BLaER1 treated with 17β-estradiol and CSF1 and Interleukin-3, amounts not matched to agents 10 nM and 100 nM (cell line): Measurements from ENCODE around the gene INAFM2.

ENCODE experiments used
- H3K27ac ChIP-seq, 11 experiments: shearing (Covaris generic); formaldehyde crosslinking; 2 replicates each; pipeline ENCODE4 v1.8.1; 2022
- H3K27me3 ChIP-seq, 11 experiments: shearing (Covaris generic); formaldehyde crosslinking; 2 replicates each; pipeline ENCODE4 v1.8.1; 2022
- H3K36me3 ChIP-seq, 11 experiments: shearing (Covaris generic); formaldehyde crosslinking; 2 replicates each; pipeline ENCODE4 v1.8.1; 2022
- H3K4me1 ChIP-seq, 10 experiments: shearing (Covaris generic); formaldehyde crosslinking; 2 replicates each; pipeline ENCODE4 v1.8.1; 2022
- H3K4me2 ChIP-seq, 11 experiments: shearing (Covaris generic); formaldehyde crosslinking; 2 replicates each; pipeline ENCODE4 v1.8.1; 2022
- H3K4me3 ChIP-seq, 10 experiments: shearing (Covaris generic); formaldehyde crosslinking; 2 replicates each; pipeline ENCODE4 v1.8.1; 2022
- H3K9ac ChIP-seq, 11 experiments: shearing (Covaris generic); formaldehyde crosslinking; 2 replicates each; pipeline ENCODE4 v1.8.1; 2022
- H3K9me3 ChIP-seq, 11 experiments: shearing (Covaris generic); formaldehyde crosslinking; replicated peaks in 1 of 11; 2 replicates each; pipeline ENCODE4 v1.8.1; 2022
- H4K20me1 ChIP-seq, 11 experiments: shearing (Covaris generic); formaldehyde crosslinking; 2 replicates each; pipeline ENCODE4 v1.8.1; 2022
- Cebpa-rat ChIP-seq, 11 experiments: shearing (Covaris generic); IDR thresholded peaks; 2 replicates each; pipeline ENCODE4 v1.8.1; 2022

Gene INAFM2

DNA sequence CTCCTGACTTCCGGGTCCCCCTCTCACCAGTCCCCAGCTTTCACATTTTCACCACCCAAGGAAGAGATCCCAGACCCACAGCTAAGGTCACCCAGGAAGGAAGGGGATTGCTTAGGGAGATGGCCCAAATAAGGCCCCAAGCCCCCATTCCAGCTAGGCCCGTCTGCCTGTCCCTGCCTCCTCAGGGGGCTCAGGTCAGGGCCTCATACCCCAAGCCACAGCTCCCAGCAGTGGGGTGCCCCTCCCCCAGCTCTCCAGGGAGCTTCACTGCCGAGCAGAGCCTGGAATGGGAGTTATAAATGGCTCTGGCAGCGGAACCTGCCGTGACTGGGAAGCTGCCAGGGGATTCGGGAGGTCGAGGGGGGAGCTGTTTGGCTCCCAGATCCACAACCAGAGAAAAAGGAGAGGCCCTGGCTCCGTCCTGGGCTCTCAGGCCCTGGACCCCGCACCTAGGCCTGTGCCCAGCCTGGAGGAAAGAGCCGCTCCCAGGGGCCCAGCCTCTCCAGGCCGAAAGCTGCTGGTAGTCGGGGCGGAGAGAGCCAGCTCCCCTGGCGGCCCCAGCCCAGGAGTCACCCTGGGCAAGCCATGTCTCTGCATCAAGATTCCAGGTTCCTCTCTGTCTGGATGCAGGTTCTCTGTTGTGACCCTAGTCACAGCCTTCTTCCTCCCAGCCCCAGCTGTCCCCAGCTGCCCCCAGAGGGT lies 16.7 kb downstream of the INAFM2 start:
- Histone ChIP-seq H3K27me3 (no peaks in the 10 kb centered on the region), H3K36me3 (peaks cover 0 to 18% (median 0%) of the 10 kb centered on the region in 11 experiments; a peak in 1 of 22 replicates), H3K9me3 (no peaks in the 10 kb centered on the region), H3K9ac (peak overlapping the region; percentile 61 to 89 (median 76)), H3K4me3 (peak overlapping the region; percentile 17 to 64 (median 48); a peak in 16 of 20 replicates), H4K20me1 (no peaks in the 10 kb centered on the region), H3K27ac (peak overlapping the region; percentile 51 to 92 (median 75)), H3K4me1 (peaks cover 86 to 100% (median 96%) of the 10 kb centered on the region in 10 experiments), H3K4me2 (peak overlapping the region; percentile 82 to 98 (median 95))
- no peak for TF ChIP-seq Cebpa-rat (IDR thresholded peaks at IDR 0.05)

DNA sequence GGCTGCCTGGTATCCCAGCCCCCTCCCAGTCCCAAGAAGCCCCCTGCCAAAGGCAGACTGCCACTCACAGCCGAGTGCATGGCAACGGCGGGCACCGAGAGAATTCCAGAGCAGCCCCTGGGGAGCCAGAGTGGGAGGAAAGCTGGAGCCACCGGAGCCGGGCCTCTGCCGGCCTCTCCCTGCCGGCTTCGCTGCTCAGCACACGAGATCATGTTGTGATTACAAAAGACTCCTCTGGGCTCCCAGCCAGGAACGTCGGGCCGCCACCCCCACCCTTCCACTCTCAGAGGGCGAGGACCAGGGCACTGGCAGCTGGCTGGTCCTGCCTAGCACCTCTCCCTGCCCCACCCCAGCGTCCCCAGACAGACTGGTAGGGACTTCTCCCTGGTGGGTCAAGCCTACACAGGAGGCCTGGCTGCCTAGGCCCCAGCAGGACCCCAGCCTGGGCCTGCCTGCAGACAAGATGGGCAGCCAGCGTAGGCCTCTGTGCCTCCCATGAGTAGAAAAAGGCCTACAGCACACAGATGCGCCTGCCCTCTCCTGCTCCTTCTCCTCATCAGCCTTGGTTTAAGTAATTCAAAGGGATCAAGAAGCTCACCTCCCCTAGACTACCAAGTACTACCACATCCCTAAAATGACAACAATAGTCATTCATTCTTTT lies 17.4 kb downstream of the INAFM2 start, which contains the start of gene CCDC9B:
Gene CCDC9B (minus strand): TSS at position 200 of the 661 bp plus-strand sequence. CDS start 120 bp downstream, at position 80.
- no peak for TF ChIP-seq Cebpa-rat (IDR thresholded peaks at IDR 0.05)
- H3K9ac ChIP-seq: peak within 1 kb of the TSS; percentile 61 to 89 (median 76)
- H3K9me3 ChIP-seq: no peaks in the 10 kb centered on the region
- peak within 1 kb of the TSS; percentile 51 to 92 (median 75) for H3K27ac ChIP-seq
- H3K4me3 ChIP-seq: peak within 1 kb of the TSS; percentile 17 to 64 (median 48); a peak in 16 of 20 replicates
- H3K27me3 ChIP-seq: no peaks in the 10 kb centered on the region
- H3K4me2 ChIP-seq: peak within 1 kb of the TSS; percentile 82 to 98 (median 95)
- H3K36me3 ChIP-seq: peaks cover 0 to 11% (median 0%) of the 10 kb centered on the region in 11 experiments; a peak in 1 of 22 replicates
- H4K20me1 ChIP-seq: no peaks in the 10 kb centered on the region
- peaks cover 80 to 93% (median 90%) of the 10 kb centered on the region in 10 experiments for H3K4me1 ChIP-seq

DNA sequence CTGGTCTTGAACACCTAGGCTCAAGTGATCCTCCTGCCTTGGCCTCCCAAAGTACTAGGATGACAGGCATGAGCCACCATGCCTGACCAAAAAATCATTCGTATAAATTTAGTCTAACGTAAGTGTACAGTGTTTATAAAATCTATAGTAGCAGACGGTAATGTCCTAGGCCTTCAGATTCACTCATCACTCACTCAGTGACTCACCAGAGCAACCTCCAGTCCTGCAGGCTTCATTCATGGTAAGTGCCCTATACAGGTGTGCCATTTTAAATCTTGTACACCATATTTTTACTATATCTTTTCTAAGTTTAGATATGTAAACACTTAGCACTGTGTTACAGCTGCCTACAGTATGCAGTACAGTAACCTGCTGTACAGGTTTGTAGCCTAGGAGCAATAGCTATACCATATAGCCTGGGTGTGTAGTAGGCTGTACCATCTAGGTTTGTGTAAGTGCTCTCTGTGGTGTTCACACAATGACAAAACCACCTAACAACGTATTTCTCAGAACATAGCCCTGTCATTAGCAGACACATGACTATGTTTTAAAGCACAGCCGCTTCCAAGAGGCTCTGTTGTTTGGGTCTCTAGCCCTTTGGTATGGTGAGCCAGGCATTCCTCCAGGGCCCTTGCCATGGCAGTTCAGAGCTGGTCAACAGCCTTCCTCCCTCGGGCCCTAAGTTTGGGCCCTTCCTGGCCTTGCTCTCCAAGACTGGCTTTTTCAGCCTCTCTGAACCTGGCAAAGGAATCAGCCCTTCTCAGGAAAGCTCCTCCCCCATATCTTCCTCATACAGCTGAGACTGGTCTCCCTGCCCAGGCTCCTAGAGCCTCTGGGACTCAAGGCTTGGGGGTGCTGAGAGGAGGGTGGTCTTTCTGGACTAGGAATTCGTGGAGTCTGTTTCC lies 19.2 kb downstream of the INAFM2 start:
- Histone ChIP-seq H3K4me2 (peak overlapping the region; percentile 54 to 82 (median 73)), H3K27ac (peak overlapping the region in 10 of 11 experiments; percentile 14 to 74 (median 62); a peak in 19 of 22 replicates), H3K9me3 (no peaks in the 10 kb centered on the region), H3K27me3 (no peaks in the 10 kb centered on the region), H4K20me1 (no peaks in the 10 kb centered on the region), H3K4me3 (peak overlapping the region in 2 of 10 experiments; percentile 13 to 30; a peak in 2 of 20 replicates), H3K9ac (peak overlapping the region in 9 of 11 experiments; percentile 12 to 49 (median 32); a peak in 11 of 22 replicates), H3K36me3 (0 out of 22 replicates have a peak, but pooled peaks cover 0 to 5% (median 0%) of the 10 kb centered on the region in 11 experiments), H3K4me1 (peaks cover 62 to 75% (median 72%) of the 10 kb centered on the region in 10 experiments)
- TF ChIP-seq Cebpa-rat (IDR thresholded peaks at IDR 0.05): no peak

DNA sequence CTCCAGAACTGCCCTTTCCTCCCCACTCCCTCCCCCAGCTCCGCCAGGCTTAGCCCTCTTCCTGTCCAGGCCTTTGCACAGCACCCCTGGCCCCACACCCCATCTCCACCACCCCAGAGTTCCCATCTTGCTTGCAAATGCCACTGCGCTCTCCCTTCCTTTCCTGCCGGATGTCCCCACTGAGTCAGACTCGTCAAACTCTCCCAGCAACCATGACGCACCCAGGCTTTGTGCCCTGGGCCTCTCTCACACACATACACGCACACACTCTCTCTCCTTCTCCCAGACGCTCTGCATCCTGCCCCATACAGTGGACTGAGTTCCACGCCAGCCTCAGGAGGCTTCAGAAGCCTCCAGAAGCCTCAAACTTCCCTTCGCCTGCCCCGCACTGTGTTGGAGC lies 20.0 kb downstream of the INAFM2 start:
- no peak for TF ChIP-seq Cebpa-rat (IDR thresholded peaks at IDR 0.05)
- Histone ChIP-seq H3K9me3 (no peaks in the 10 kb centered on the region), H3K27me3 (no peaks in the 10 kb centered on the region), H3K9ac (peak overlapping the region; percentile 11 to 53 (median 32); a peak in 14 of 22 replicates), H3K4me3 (peak overlapping the region in 2 of 10 experiments; percentile 13 to 30; a peak in 3 of 20 replicates), H4K20me1 (no peaks in the 10 kb centered on the region), H3K36me3 (0 out of 22 replicates have a peak, but pooled peaks cover 0 to under 1% (median 0%) of the 10 kb centered on the region in 11 experiments), H3K27ac (peak overlapping the region in 10 of 11 experiments; percentile 14 to 74 (median 62); a peak in 20 of 22 replicates), H3K4me1 (peaks cover 58 to 72% (median 67%) of the 10 kb centered on the region in 10 experiments), H3K4me2 (peak overlapping the region; percentile 54 to 82 (median 73))

DNA sequence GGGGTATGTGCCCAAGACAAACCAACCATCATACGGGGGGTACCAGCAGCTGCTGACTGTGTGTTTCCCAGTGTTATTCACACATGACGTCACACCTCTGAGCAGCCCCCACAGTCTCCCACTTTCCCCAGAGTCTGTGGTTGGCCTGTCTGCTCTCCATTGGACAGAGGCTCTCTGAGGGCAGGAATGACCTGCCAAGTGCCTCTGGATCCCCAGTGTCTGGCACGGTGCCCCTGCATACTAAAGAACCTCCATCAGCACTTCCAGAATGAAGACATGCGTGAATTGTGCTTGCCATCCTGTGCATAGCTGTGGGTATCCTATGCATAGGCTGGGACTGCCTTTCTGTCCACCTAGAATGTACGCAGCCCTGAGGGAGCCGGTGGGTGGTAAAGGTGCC lies 20.7 kb downstream of the INAFM2 start:
- no peaks in the 10 kb centered on the region for H3K36me3 ChIP-seq
- TF ChIP-seq Cebpa-rat (IDR thresholded peaks at IDR 0.05): no peak
- H3K4me3 ChIP-seq: 0 out of 20 replicates have a peak overlapping the region, but pooled peaks of 1 of the 10 experiments have one; percentile 30
- H3K9ac ChIP-seq: peak overlapping the region in 10 of 11 experiments; percentile 2 to 53 (median 33); a peak in 7 of 22 replicates
- H3K9me3 ChIP-seq: no peaks in the 10 kb centered on the region
- peak overlapping the region; percentile 54 to 82 (median 73) for H3K4me2 ChIP-seq
- peak overlapping the region in 9 of 11 experiments; percentile 36 to 74 (median 63); a peak in 13 of 22 replicates for H3K27ac ChIP-seq
- H4K20me1 ChIP-seq: no peaks in the 10 kb centered on the region
- H3K4me1 ChIP-seq: peaks cover 56 to 72% (median 66%) of the 10 kb centered on the region in 10 experiments
- no peaks in the 10 kb centered on the region for H3K27me3 ChIP-seq

DNA sequence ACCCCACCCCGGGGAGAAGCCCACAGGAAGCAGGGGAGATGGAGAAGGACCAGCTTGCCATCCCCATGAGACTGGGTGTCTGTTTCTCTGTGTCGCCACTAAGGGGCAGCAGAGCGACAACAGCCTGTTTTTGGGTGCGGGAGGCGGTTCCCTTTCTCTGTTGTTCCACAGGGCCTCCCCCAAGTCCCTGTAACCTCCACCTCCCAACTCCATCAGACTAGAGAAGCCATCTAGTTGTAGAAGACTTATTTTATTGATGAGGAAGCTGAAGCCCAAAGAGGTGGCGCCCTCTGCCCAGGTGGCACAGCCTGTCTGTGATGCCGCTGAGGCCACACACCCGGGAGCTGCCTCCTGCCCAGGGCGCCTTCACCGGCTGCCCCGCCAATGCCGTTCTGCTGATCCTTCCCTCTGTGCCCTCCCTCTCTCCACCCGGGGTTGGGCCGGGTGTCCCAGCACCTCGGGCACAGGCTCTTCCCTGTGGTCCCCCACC lies 21.2 kb downstream of the INAFM2 start:
- Histone ChIP-seq H3K4me2 (peak overlapping the region; percentile 54 to 82 (median 73)), H3K4me1 (peaks cover 51 to 72% (median 64%) of the 10 kb centered on the region in 10 experiments), H3K27me3 (no peaks in the 10 kb centered on the region), H4K20me1 (no peaks in the 10 kb centered on the region), H3K27ac (no peak overlapping the region), H3K9me3 (no peaks in the 10 kb centered on the region), H3K9ac (peak overlapping the region in 2 of 11 experiments; percentile 2 to 7; a peak in 1 of 22 replicates), H3K4me3 (no peak overlapping the region), H3K36me3 (no peaks in the 10 kb centered on the region)
- no peak for TF ChIP-seq Cebpa-rat (IDR thresholded peaks at IDR 0.05)

DNA sequence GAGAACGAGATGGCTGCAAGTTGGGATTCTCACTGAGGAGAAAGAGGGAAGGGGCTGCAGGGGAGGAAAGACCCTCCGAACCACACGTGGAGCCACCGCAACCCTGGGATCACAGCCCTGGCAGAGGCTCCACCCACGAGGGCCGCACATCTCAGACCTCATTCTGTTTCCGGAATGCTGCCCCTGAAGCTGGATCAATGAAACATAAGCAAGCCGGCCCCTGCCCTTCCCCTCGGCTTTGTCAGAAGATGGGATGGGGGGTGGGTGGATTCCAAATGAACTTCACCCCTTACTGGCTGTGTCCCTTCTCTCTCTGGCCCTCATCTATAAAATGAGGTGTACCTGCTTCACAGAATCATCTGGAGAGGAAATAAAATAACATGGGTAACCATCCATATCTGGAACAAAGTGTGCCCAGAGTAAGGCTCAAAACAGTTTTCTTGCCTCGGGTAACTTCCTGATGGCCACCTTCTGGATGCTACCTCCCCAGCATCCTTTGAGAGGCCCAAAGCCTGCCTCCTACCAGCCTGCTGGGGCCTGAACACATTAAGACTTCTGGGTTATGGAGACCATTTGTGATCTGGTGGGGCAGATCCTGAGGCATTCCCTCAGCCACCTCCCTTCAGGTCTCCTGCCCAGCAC lies 21.9 kb downstream of the INAFM2 start:
- Histone ChIP-seq H3K4me3 (no peak overlapping the region), H3K27me3 (no peaks in the 10 kb centered on the region), H3K27ac (no peak overlapping the region), H3K4me2 (peak overlapping the region in 9 of 11 experiments; percentile 54 to 80 (median 73); a peak in 10 of 22 replicates), H3K4me1 (peaks cover 44 to 72% (median 64%) of the 10 kb centered on the region in 10 experiments), H4K20me1 (no peaks in the 10 kb centered on the region), H3K9ac (0 out of 22 replicates have a peak overlapping the region, but pooled peaks of 1 of the 11 experiments have one; percentile 7), H3K9me3 (no peaks in the 10 kb centered on the region), H3K36me3 (no peaks in the 10 kb centered on the region)
- TF ChIP-seq Cebpa-rat (IDR thresholded peaks at IDR 0.05): no peak
